OCI-LY3 (cell line): ENCODE data around the gene INPP5A.
A peak's percentile ranks its signal among the peaks of the same experiment; 100 is the strongest.

Experiments
- H2AFZ ChIP-seq: fragments of 200-600, 300-600 bp; shearing (Covaris generic); 2 replicates; pipeline ENCODE4 v1.6.0; 2014; ENCODE audit warnings: antibody characterized with exemption, low read depth, low read length
- H3K27ac ChIP-seq: fragments of 200-600, 300-600 bp; sonication (generic); 2 replicates; pipeline ENCODE4 v1.5.1; 2014; ENCODE audit warnings: mild to moderate bottlenecking, low read length, moderate library complexity, mixed read lengths
- H3K27me3 ChIP-seq: fragments of 200-600, 300-600 bp; sonication (generic); 2 replicates; pipeline ENCODE4 v1.6.1; 2014; ENCODE audit warnings: low read depth, low read length, mixed read lengths
- H3K36me3 ChIP-seq: fragments of 200-600, 300-600 bp; sonication (generic); replicated peaks from 2 replicates; pipeline ENCODE3; 2014; ENCODE audit warnings: low read depth, low read length, mixed read lengths
- H3K4me1 ChIP-seq: fragments of 300-600, 200-600 bp; sonication (generic); 2 replicates; pipeline ENCODE4 v1.6.1; 2014; ENCODE audit warnings: low read length, mixed read lengths
- H3K4me2 ChIP-seq: fragments of 200-600, 300-600 bp; sonication (generic); 2 replicates; pipeline ENCODE4 v1.6.1; 2014; ENCODE audit warnings: low read length, mixed read lengths
- H3K4me3 ChIP-seq: fragments of 300-600, 200-600 bp; sonication (generic); 2 replicates; pipeline ENCODE4 v1.5.1; 2014; ENCODE audit warnings: antibody characterized with exemption, mild to moderate bottlenecking, low read length, moderate library complexity
- H3K79me2 ChIP-seq: fragments of 300-600, 200-600 bp; shearing (Covaris generic); 2 replicates; pipeline ENCODE4 v1.6.1; 2014; ENCODE audit warnings: mild to moderate bottlenecking, low read length, mixed read lengths
- H3K9ac ChIP-seq: fragments of 300-600, 200-600 bp; shearing (Covaris generic); 2 replicates; pipeline ENCODE4 v1.6.0; 2014; ENCODE audit warnings: mild to moderate bottlenecking, low read length, moderate library complexity
- H3K9me3 ChIP-seq: fragments of 200-600, 300-600 bp; shearing (Covaris generic); 2 replicates; pipeline ENCODE4 v1.6.1; 2014; ENCODE audit warnings: low read length, mixed read lengths; ENCODE audit not compliant: insufficient read depth
- H4K20me1 ChIP-seq: fragments of 200-600, 300-600 bp; sonication (generic); 2 replicates; pipeline ENCODE4 v1.6.1; 2016; ENCODE audit warnings: low read length, mixed read lengths; ENCODE audit not compliant: insufficient read depth
- EZH2phosphoT487 ChIP-seq: fragments of 200-600 bp; shearing (Covaris generic); IDR thresholded peaks from 2 replicates; pipeline ENCODE4 v1.6.1; 2018; ENCODE audit warnings: antibody characterized with exemption, mixed run types, low read depth
- TF ChIP-seq, protein P1 (sequence below): fragments of 200-600, 300-600 bp; sonication (generic); IDR thresholded peaks from 2 replicates; pipeline ENCODE4 v1.5.1; 2014; ENCODE audit warnings: antibody characterized with exemption, low read length, low read depth

Gene INPP5A, protein sequence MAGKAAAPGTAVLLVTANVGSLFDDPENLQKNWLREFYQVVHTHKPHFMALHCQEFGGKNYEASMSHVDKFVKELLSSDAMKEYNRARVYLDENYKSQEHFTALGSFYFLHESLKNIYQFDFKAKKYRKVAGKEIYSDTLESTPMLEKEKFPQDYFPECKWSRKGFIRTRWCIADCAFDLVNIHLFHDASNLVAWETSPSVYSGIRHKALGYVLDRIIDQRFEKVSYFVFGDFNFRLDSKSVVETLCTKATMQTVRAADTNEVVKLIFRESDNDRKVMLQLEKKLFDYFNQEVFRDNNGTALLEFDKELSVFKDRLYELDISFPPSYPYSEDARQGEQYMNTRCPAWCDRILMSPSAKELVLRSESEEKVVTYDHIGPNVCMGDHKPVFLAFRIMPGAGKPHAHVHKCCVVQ

DNA sequence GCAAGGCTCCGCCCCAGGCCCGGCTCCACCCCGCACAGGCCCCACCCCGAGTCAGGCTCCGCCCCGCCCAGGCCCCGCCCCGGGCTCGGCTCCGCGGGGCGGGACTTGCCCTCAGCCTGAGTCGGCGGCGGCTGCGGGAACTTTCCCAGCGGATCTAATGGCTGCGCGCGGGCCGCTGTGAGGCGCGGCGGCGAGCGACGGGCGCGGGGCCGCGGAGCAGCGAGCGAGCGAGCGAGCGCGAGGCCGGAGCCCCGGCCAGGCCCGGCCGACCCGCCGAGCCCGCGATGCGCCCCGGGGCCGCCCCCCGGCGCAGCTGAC lies at the start of gene INPP5A:
INPP5A (plus strand) TSS at position 104 of the 318 bp plus-strand sequence. CDS start 310 bp downstream, outside the sequence.
- Histone ChIP-seq H3K4me3 (peak within 1 kb of the TSS; percentile 77), H3K79me2 (no peaks in the 10 kb centered on the region), H3K9ac (peak within 1 kb of the TSS; percentile 61), H3K4me2 (peak within 1 kb of the TSS; percentile 74), H3K4me1 (peaks cover 4% of the 10 kb centered on the region; the same call in 1 of the 2 replicates), H3K27ac (no peak within 1 kb of the TSS), H3K27me3 (peaks cover 6% of the 10 kb centered on the region; the same call in 1 of the 2 replicates), H4K20me1 (no peaks in the 10 kb centered on the region), H3K36me3 (no peaks in the 10 kb centered on the region), H3K9me3 (no peaks in the 10 kb centered on the region), H2AFZ (no peak within 1 kb of the TSS)
- TF ChIP-seq, protein P1, sequence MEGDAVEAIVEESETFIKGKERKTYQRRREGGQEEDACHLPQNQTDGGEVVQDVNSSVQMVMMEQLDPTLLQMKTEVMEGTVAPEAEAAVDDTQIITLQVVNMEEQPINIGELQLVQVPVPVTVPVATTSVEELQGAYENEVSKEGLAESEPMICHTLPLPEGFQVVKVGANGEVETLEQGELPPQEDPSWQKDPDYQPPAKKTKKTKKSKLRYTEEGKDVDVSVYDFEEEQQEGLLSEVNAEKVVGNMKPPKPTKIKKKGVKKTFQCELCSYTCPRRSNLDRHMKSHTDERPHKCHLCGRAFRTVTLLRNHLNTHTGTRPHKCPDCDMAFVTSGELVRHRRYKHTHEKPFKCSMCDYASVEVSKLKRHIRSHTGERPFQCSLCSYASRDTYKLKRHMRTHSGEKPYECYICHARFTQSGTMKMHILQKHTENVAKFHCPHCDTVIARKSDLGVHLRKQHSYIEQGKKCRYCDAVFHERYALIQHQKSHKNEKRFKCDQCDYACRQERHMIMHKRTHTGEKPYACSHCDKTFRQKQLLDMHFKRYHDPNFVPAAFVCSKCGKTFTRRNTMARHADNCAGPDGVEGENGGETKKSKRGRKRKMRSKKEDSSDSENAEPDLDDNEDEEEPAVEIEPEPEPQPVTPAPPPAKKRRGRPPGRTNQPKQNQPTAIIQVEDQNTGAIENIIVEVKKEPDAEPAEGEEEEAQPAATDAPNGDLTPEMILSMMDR: no peak
- TF ChIP-seq EZH2phosphoT487: no peak

DNA sequence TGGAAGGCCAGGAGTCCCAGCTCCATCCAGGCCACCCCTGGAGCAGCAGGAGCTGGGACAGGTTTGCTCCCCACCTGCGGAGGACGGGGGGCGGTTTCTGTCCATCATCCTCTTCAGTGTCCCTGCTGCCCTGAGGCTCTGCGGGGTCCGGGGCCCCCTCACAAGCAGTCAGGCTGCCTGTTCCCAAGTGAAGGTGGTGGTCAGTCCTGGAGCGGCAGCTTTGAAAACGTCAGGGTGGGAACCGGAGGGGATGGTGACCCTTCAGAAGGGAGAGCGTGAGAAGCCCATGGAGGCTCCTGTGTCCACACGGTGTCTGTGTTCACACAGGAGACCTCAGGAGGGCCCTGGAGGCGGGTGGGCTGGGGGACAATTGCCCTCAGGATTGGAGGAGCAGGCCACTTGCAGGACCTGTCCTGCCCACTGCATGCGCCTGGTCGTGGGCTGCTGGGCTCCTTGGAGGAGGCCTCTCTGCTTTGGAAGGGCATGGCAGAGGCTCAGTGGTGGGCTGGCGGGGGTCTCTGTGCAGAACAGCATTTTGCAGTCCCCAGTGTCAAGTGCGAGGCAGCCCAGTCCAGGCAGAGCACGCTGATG lies 49.3 kb upstream of the INPP5A start:
- Histone ChIP-seq H3K4me3 (no peak overlapping the region), H3K27ac (no peak overlapping the region), H4K20me1 (no peaks in the 10 kb centered on the region), H3K9me3 (no peaks in the 10 kb centered on the region), H2AFZ (no peak overlapping the region), H3K27me3 (no peaks in the 10 kb centered on the region), H3K9ac (no peak overlapping the region), H3K4me2 (no peak overlapping the region), H3K79me2 (no peaks in the 10 kb centered on the region), H3K4me1 (no peaks in the 10 kb centered on the region), H3K36me3 (no peaks in the 10 kb centered on the region)
- no peak for TF ChIP-seq EZH2phosphoT487
- TF ChIP-seq, protein P1: no peak

DNA sequence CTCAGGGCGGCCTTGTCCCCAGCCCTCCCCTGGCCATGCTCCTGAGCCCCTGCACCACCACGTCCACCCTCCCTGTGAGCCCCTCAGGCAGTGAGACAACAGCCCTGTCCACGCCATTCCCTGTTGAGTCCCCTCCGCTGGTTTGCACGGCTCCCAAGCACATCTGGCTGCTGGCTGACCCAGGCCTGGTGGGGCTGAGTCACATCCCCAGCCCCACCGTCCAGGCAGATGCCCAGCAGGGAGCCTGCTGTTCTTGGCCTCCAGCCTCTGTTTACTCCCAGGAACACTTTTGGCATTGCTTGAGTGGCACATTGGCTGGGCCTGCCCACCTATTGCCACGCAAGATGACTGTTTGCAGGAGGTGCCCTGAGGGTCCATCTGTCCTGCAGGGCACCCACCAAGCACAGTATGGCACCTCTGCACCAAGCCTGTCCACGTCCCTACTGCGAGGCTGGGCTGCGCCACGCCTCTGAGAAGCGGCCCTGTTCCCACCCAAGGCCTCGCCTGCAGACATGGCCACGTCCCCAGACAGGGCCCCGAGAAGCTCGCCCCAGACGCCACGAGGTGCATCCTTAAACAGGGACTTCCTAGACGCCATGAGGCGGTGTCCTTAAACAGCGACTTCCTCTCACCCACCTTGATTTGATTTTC lies 48.4 kb upstream of the INPP5A start:
- Histone ChIP-seq H3K9ac (no peak overlapping the region), H2AFZ (no peak overlapping the region), H3K4me2 (no peak overlapping the region), H3K36me3 (no peaks in the 10 kb centered on the region), H3K4me1 (no peaks in the 10 kb centered on the region), H4K20me1 (no peaks in the 10 kb centered on the region), H3K4me3 (no peak overlapping the region), H3K27ac (no peak overlapping the region), H3K27me3 (no peaks in the 10 kb centered on the region), H3K79me2 (no peaks in the 10 kb centered on the region), H3K9me3 (no peaks in the 10 kb centered on the region)
- TF ChIP-seq, protein P1: no peak
- no peak for TF ChIP-seq EZH2phosphoT487
